ENCODE measurements around the gene CHKB.

GRCh38 chr22:50553310-50553709, 29.3 kb downstream of the CHKB start:
- no peak for TF ChIP-seq CTCF (conservative IDR thresholded peaks at IDR 0.05; ENCODE audit: low read length)
- TF ChIP-seq EZH2phosphoT487 (IDR thresholded peaks at IDR 0.05; ENCODE audit: borderline replicate concordance, low read depth, low read length) = no peak

Data from OCI-LY7 (cell line).